Prostate gland (tissue), 2 donors: ENCODE data around the gene RPRD1B. TPM values are rescaled to one million over a fixed set of nuclear protein-coding genes. Genes with fewer than 3 reads are reported as not detected.

Experiments used
- DNase-seq: peaks from one replicate; pipeline ENCODE4 v3.0.0-alpha.2; 2019; ENCODE audit warnings: low spot score
- H3K27ac ChIP-seq, 2 donors: fragments of 200-600 bp; sonication (generic); 2 replicates each; pipeline ENCODE4 v1.5.1; 2017 to 2019
- H3K27me3 ChIP-seq: fragments of 200-600 bp; sonication (generic); replicated peaks from 2 replicates; pipeline ENCODE4 v1.5.1; 2019; ENCODE audit not compliant: insufficient read depth
- H3K36me3 ChIP-seq, 2 donors: fragments of 200-600 bp; sonication (generic); 1 replicate in 1 of 2; 2 replicates in 1 of 2; pipeline versions ENCODE4 v1.5.1 to v1.8.1; 2017 to 2019
- H3K4me1 ChIP-seq: fragments of 200-600 bp; sonication (generic); replicated peaks from 2 replicates; pipeline ENCODE4 v1.5.1; 2019
- H3K4me3 ChIP-seq, 2 donors: fragments of 200-600 bp; sonication (generic); 2 replicates each; pipeline ENCODE4 v1.5.1; 2017 to 2019
- H3K9me3 ChIP-seq: fragments of 200-600 bp; sonication (generic); 2 replicates; pipeline ENCODE4 v1.5.1; 2017
- POLR2A ChIP-seq: fragments of 450-650 bp; IDR thresholded peaks from one replicate; pipeline ENCODE4 v1.6.1; 2016; ENCODE audit warnings: antibody characterized with exemption, mild to moderate bottlenecking
- POLR2AphosphoS5 ChIP-seq: sonication (generic); formaldehyde crosslinking; IDR thresholded peaks from one replicate; pipeline ENCODE4 v1.6.1; 2017; ENCODE audit warnings: antibody characterized with exemption
- WGBS: methylation state at CpG from one replicate; pipeline ENCODE4 v1.1.5; 2018; 5-methylcytosine and 5-hydroxymethylcytosine counted together
- intact Hi-C: fragments of 100-400 bp; cut with DNase I; formaldehyde crosslinking; loops from one replicate; pipeline ENCODE4 v1.14.2; 2022
- total RNA-seq, 2 donors: library from RNA; depleted of rRNA; stranded (reverse); fragments of >200 nt; gene quantifications; one replicate each; pipeline ENCODE4 v1.1.0, GENCODE V29; 2016
- TF ChIP-seq, protein P1 (sequence below), 4 experiments: fragments of 200-600 bp in 2 of 4; fragments of 450-650 bp in 2 of 4; sonication (generic) in 2 of 4; IDR thresholded peaks; 1 replicate in 3 of 4; 2 replicates in 1 of 4; pipeline ENCODE4 v1.5.1; 2016 to 2019; ENCODE audit warnings: antibody characterized with exemption in 4 of 4, mild to moderate bottlenecking in 2 of 4, moderate library complexity in 2 of 4

Gene RPRD1B
- total RNA-seq, 2 donors from 2014 or later, result 21.9 to 27.5 TPM

GRCh38 chr20:38112930-38113294 is 79.4 kb downstream of the RPRD1B start:
- TF ChIP-seq POLR2A (no peak), POLR2AphosphoS5 (no peak)
- TF ChIP-seq, protein P1, sequence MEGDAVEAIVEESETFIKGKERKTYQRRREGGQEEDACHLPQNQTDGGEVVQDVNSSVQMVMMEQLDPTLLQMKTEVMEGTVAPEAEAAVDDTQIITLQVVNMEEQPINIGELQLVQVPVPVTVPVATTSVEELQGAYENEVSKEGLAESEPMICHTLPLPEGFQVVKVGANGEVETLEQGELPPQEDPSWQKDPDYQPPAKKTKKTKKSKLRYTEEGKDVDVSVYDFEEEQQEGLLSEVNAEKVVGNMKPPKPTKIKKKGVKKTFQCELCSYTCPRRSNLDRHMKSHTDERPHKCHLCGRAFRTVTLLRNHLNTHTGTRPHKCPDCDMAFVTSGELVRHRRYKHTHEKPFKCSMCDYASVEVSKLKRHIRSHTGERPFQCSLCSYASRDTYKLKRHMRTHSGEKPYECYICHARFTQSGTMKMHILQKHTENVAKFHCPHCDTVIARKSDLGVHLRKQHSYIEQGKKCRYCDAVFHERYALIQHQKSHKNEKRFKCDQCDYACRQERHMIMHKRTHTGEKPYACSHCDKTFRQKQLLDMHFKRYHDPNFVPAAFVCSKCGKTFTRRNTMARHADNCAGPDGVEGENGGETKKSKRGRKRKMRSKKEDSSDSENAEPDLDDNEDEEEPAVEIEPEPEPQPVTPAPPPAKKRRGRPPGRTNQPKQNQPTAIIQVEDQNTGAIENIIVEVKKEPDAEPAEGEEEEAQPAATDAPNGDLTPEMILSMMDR (IDR thresholded peaks at IDR 0.05), result no peak
- Histone ChIP-seq H3K4me1 (peaks cover 18% of the 10 kb centered on the region), H3K4me3 (no peak overlapping the region), H3K27ac (no peak overlapping the region), H3K27me3 (no peaks in the 10 kb centered on the region), H3K36me3 (no peaks in the 10 kb centered on the region), H3K9me3 (no peaks in the 10 kb centered on the region)
- WGBS, result 97% methylated on average over 8 of the region's 8 CpGs
- intact Hi-C loops, result loop anchor here (5.0 kb wide), 1 partner anchor 41 kb away; no protein-coding TSS in a partner anchor
- DNase-seq, result no peak

- Histone ChIP-seq H3K4me1 (peaks cover 11% of the 10 kb centered on the region), H3K4me3 (no peak overlapping the region), H3K27ac (no peak overlapping the region), H3K27me3 (no peaks in the 10 kb centered on the region), H3K36me3 (no peaks in the 10 kb centered on the region), H3K9me3 (no peaks in the 10 kb centered on the region)
- intact Hi-C loops, result loop anchor here (5.0 kb wide), 1 partner anchor 41 kb away; no protein-coding TSS in a partner anchor
- no peak for DNase-seq
- 72% methylated on average over 10 of the region's 10 CpGs for WGBS
- TF ChIP-seq POLR2AphosphoS5 (no peak), POLR2A (no peak)
Measured at GRCh38 chr20:38113401-38114325, 80.1 kb downstream of the RPRD1B start.

DNA sequence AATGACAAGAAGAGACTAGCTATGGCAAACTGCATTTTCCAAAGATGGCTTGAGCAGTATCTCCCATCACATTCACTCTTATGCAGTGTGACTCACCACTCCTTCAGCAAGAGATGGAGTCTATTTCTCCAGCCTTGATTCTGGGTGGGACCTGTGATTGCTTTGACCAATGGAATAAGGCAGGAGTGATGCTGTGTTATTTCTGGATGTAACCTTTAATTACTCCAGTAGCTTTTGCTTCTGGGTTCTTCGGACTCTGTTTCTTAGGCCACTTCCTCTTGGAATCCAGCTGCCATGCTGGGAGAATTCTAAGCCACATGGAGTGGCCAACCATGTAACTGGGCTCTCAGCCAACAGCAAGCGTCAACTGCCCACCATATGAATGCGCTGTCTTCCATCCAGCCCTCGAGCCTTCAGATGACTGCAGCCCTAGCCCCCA is 80.8 kb downstream of the RPRD1B start:
- no peak for DNase-seq

GRCh38 chr20:38115205-38115604 is 81.7 kb downstream of the RPRD1B start:
- intact Hi-C loops, result no loop called here

More for the DNA sequence above, 80.8 kb downstream of the RPRD1B start:
- Histone ChIP-seq H3K36me3 (no peaks in the 10 kb centered on the region), H3K9me3 (no peaks in the 10 kb centered on the region), H3K27ac (no peak overlapping the region), H3K4me3 (no peak overlapping the region), H3K4me1 (peaks cover 7% of the 10 kb centered on the region), H3K27me3 (no peaks in the 10 kb centered on the region)
- intact Hi-C loops, result loop anchor here (5.0 kb wide), 1 partner anchor 42 kb away; no protein-coding TSS in a partner anchor
- TF ChIP-seq POLR2A (no peak), POLR2AphosphoS5 (no peak)
- TF ChIP-seq, protein P1 (IDR thresholded peaks at IDR 0.05), result no peak
- 99% methylated on average over 4 of the region's 4 CpGs for WGBS

GRCh38 chr20:38115896-38116295 is 82.3 kb downstream of the RPRD1B start:
- no peak overlapping the region for H3K4me3 ChIP-seq
- H3K9me3 ChIP-seq, result no peaks in the 10 kb centered on the region
- TF ChIP-seq POLR2A, result no peak
- TF ChIP-seq, protein P1 (IDR thresholded peaks at IDR 0.05), result no peak
- TF ChIP-seq POLR2AphosphoS5, result no peak
- no peak for DNase-seq
- WGBS, result 73% methylated on average over 2 of the region's 2 CpGs
- H3K4me1 ChIP-seq, result peaks cover under 1% of the 10 kb centered on the region
- H3K36me3 ChIP-seq, result no peaks in the 10 kb centered on the region
- intact Hi-C loops, result no loop called here
- H3K27ac ChIP-seq, result no peak overlapping the region
- no peaks in the 10 kb centered on the region for H3K27me3 ChIP-seq

More at GRCh38 chr20:38115205-38115604, 81.7 kb downstream of the RPRD1B start:
- Histone ChIP-seq H3K4me3 (no peak overlapping the region), H3K27me3 (no peaks in the 10 kb centered on the region), H3K4me1 (peaks cover 7% of the 10 kb centered on the region), H3K36me3 (no peaks in the 10 kb centered on the region), H3K9me3 (no peaks in the 10 kb centered on the region), H3K27ac (no peak overlapping the region)
- 94% methylated on average over 1 of the region's 1 CpG for WGBS
- TF ChIP-seq, protein P1 (IDR thresholded peaks at IDR 0.05), result peak in 1 of 4 experiments; percentile 10
- TF ChIP-seq POLR2AphosphoS5, result no peak
- DNase-seq, result no peak
